GM12872 (cell line): ENCODE data around the gene TSEN34.

ENCODE experiments used
- CTCF ChIP-seq: IDR thresholded peaks from 3 replicates; pipeline ENCODE4 v1.5.1; 2011; ENCODE audit warnings: low read depth, mild to moderate bottlenecking, low read length, moderate library complexity; ENCODE audit not compliant: insufficient read depth

Gene TSEN34

GRCh38 chr19:54186934-54187381, 4.2 kb upstream of the TSEN34 start:
- no peak for TF ChIP-seq CTCF

GRCh38 chr19:54188215-54188871, 2.8 kb upstream of the TSEN34 start:
- no peak for TF ChIP-seq CTCF

- TF ChIP-seq CTCF = peak; percentile 47; the same call in 2 of the 3 replicates
Measured at GRCh38 chr19:54189145-54189734, 1.9 kb upstream of the TSEN34 start, which contains the start of gene MBOAT7. Gene MBOAT7, minus strand, starts transcription at chr19:54189580. Its CDS starts 1,072 bp downstream, at chr19:54188508.

GRCh38 chr19:54189735-54190502, 1.2 kb upstream of the TSEN34 start:
- no peak for TF ChIP-seq CTCF

- no peak for TF ChIP-seq CTCF
Measured at GRCh38 chr19:54190503-54191010, 551 bp upstream of the TSEN34 start.

- TF ChIP-seq CTCF = no peak
Measured at GRCh38 chr19:54191811-54192453, 824 bp downstream of the TSEN34 start.

GRCh38 chr19:54193011-54193410, 1.9 kb downstream of the TSEN34 start:
- TF ChIP-seq CTCF = no peak
